SK-N-SH (cell line): ENCODE results near the gene FZD4. TPM values are rescaled to one million over a fixed set of nuclear protein-coding genes. Genes with fewer than 3 reads are reported as not detected.

Source experiments
- CTCF ChIA-PET: fragments of 300-600, 350-600 bp; formaldehyde crosslinking; extraction: SDS; loops from one replicate; lab custom pipeline; 2021; lab: Yijun Ruan, JAX
- POLR2A ChIA-PET: fragments of 350-600 bp; sonication (Branson Sonifier 250); formaldehyde crosslinking; extraction: SDS; loops from one replicate; lab custom pipeline; 2020; ENCODE audit warnings: antibody characterized with exemption, inconsistent platforms; lab: Yijun Ruan, JAX
- DNase-seq: peaks from one replicate; pipeline ENCODE4 v3.0.0; 2012
- H2AFZ ChIP-seq: fragments of 200-600 bp; sonication (generic); 2 replicates; pipeline ENCODE4 v1.8.1; 2016; ENCODE audit warnings: antibody characterized with exemption, mild to moderate bottlenecking, low read depth
- H3F3A ChIP-seq: fragments of 200-600 bp; sonication (generic); replicated peaks from 2 replicates; pipeline ENCODE3; 2016; ENCODE audit warnings: antibody characterized with exemption, mild to moderate bottlenecking; ENCODE audit not compliant: insufficient read depth
- H3K27ac ChIP-seq, 2 experiments: fragments of 200-500 bp in 1 of 2; fragments of 200-600 bp in 1 of 2; sonication (Bioruptor generic) in 1 of 2; sonication (generic), shearing (Covaris generic) in 1 of 2; 2 replicates each; pipeline versions ENCODE4 v1.5.1 to v1.6.1; 2014 to 2016; ENCODE audit warnings: low read depth in 2 of 2, inconsistent platforms in 1 of 2, low read length in 1 of 2, mild to moderate bottlenecking in 1 of 2, mixed read lengths in 1 of 2
- H3K27me3 ChIP-seq: fragments of 200-600 bp; sonication (generic), shearing (Covaris generic); 2 replicates; pipeline ENCODE4 v1.6.1; 2016; ENCODE audit warnings: mixed run types; ENCODE audit not compliant: insufficient read depth
- H3K36me3 ChIP-seq, 2 experiments: fragments of 200-500 bp in 1 of 2; fragments of 200-600 bp in 1 of 2; sonication (Bioruptor generic) in 1 of 2; sonication (generic) in 1 of 2; replicated peaks in 1 of 2; 2 replicates each; pipeline versions ENCODE3 to v1.5.1; 2014 to 2016; ENCODE audit warnings: low read length in 1 of 2, mild to moderate bottlenecking in 1 of 2; ENCODE audit not compliant: insufficient read depth in 2 of 2, control insufficient read depth in 1 of 2
- H3K4me1 ChIP-seq, 2 experiments: fragments of 200-500 bp in 1 of 2; fragments of 200-600 bp in 1 of 2; sonication (Bioruptor generic) in 1 of 2; sonication (generic), shearing (Covaris generic) in 1 of 2; 2 replicates each; pipeline versions ENCODE4 v1.5.1 to v1.6.1; 2014 to 2016; ENCODE audit warnings: low read depth in 1 of 2, low read length in 1 of 2, mixed run types in 1 of 2; ENCODE audit not compliant: insufficient read depth in 2 of 2, control insufficient read depth in 1 of 2
- H3K4me2 ChIP-seq: fragments of 200-600 bp; sonication (generic), shearing (Covaris generic); 2 replicates; pipeline ENCODE4 v1.6.1; 2017; ENCODE audit warnings: mixed run types
- H3K4me3 ChIP-seq, 2 experiments: fragments of 200-500 bp in 1 of 2; fragments of 200-600 bp in 1 of 2; sonication (Bioruptor generic) in 1 of 2; sonication (generic), shearing (Covaris generic) in 1 of 2; 2 replicates each; pipeline versions ENCODE4 v1.5.1 to v1.8.1; 2014 to 2016; ENCODE audit warnings: low read depth in 2 of 2, inconsistent platforms in 1 of 2, low read length in 1 of 2, mild to moderate bottlenecking in 1 of 2, mixed read lengths in 1 of 2, moderate library complexity in 1 of 2
- H3K79me2 ChIP-seq: fragments of 200-600 bp; sonication (generic); 2 replicates; pipeline ENCODE4 v1.8.1; 2017; ENCODE audit warnings: mild to moderate bottlenecking; ENCODE audit not compliant: insufficient read depth
- H3K9ac ChIP-seq: fragments of 200-600 bp; sonication (generic); 2 replicates; pipeline ENCODE4 v1.6.1; 2017; ENCODE audit warnings: mixed run types
- H3K9me2 ChIP-seq: fragments of 200-600 bp; sonication (generic); 2 replicates; pipeline ENCODE4 v1.6.1; 2017; ENCODE audit warnings: mixed run types
- H3K9me3 ChIP-seq: fragments of 200-600 bp; sonication (generic); 2 replicates; pipeline ENCODE4 v1.6.1; 2017; ENCODE audit warnings: mixed run types, mild to moderate bottlenecking, moderate library complexity
- H4K20me1 ChIP-seq: fragments of 200-600 bp; sonication (generic); 2 replicates; pipeline ENCODE4 v1.6.1; 2017; ENCODE audit warnings: mild to moderate bottlenecking, mixed run types; ENCODE audit not compliant: insufficient read depth
- CTCF ChIP-seq: fragments of 200-600 bp; sonication (generic); IDR thresholded peaks from 2 replicates; pipeline ENCODE4 v1.6.1; 2017; ENCODE audit warnings: antibody characterized with exemption, mild to moderate bottlenecking, moderate library complexity
- ELF1 ChIP-seq: IDR thresholded peaks from 2 replicates; pipeline ENCODE4 v1.4.0; 2012
- EZH2phosphoT487 ChIP-seq: fragments of 200-600 bp; sonication (generic); IDR thresholded peaks from 2 replicates; pipeline ENCODE4 v1.6.1; 2017; ENCODE audit warnings: low read depth, mixed run types, mild to moderate bottlenecking, antibody characterized with exemption, moderate library complexity, borderline replicate concordance
- FOSL2 ChIP-seq: IDR thresholded peaks from 2 replicates; pipeline ENCODE4 v1.4.0; 2012; ENCODE audit warnings: low read depth, mild to moderate bottlenecking, moderate library complexity, borderline replicate concordance
- GATA2 ChIP-seq: sonication (generic); formaldehyde crosslinking; IDR thresholded peaks from 2 replicates; pipeline ENCODE4 v1.5.0; 2020; ENCODE audit warnings: mild to moderate bottlenecking, missing genetic modification reagents
- MAX ChIP-seq: IDR thresholded peaks from 2 replicates; pipeline ENCODE4 v1.4.0; 2012; ENCODE audit warnings: low read depth
- MXI1 ChIP-seq: IDR thresholded peaks from 2 replicates; pipeline ENCODE4 v1.6.1; 2012; ENCODE audit warnings: mild to moderate bottlenecking, low read depth, low read length, improper control_type of control experiment
- NRF1 ChIP-seq: IDR thresholded peaks from 2 replicates; pipeline ENCODE4 v1.6.1; 2012; ENCODE audit warnings: low read depth, mild to moderate bottlenecking, low read length
- PBX3 ChIP-seq: IDR thresholded peaks from 2 replicates; pipeline ENCODE4; 2012
- REST ChIP-seq: IDR thresholded peaks from 2 replicates; pipeline ENCODE4 v1.6.1; 2012; ENCODE audit warnings: mild to moderate bottlenecking, low read depth, low read length, moderate library complexity
- RFX5 ChIP-seq: IDR thresholded peaks from 2 replicates; pipeline ENCODE4 v1.6.1; 2012; ENCODE audit warnings: mild to moderate bottlenecking, improper control_type of control experiment, low read length
- USF1 ChIP-seq: IDR thresholded peaks from 2 replicates; pipeline ENCODE4 v1.4.0; 2012; ENCODE audit warnings: low read depth, borderline replicate concordance
- ZBTB33 ChIP-seq: IDR thresholded peaks from 2 replicates; pipeline ENCODE4 v1.4.0; 2012; ENCODE audit warnings: low read depth, borderline replicate concordance
- WGBS: methylation state at CpG from one replicate; pipeline ENCODE4 v1.1.6; 2017; ENCODE audit warnings: low lambda C conversion rate; 5-methylcytosine and 5-hydroxymethylcytosine counted together
- polyA plus RNA-seq, 3 experiments: library from polyadenylated mRNA; depleted of rRNA; stranded (reverse); fragments of >200 nt; gene quantifications; 2 replicates each; pipeline ENCODE4 v1.2.3, GENCODE V29; 2012

FZD4 gene
- polyA plus RNA-seq, 1 of the 3 experiments (the other 2 are of a cell fraction), result 0.72 TPM

- POLR2A ChIA-PET, result no interaction called here
These were observed 44.2 kb upstream of the FZD4 start for GRCh38 chr11:86999388-86999787.

More at GRCh38 chr11:86999388-86999787, 44.2 kb upstream of the FZD4 start:
- no peaks in the 10 kb centered on the region for H3K36me3 ChIP-seq
- no peak for DNase-seq
- WGBS, result 88% methylated on average over 1 of the region's 1 CpG
- H3K9ac ChIP-seq, result no peak overlapping the region
- TF ChIP-seq USF1 (no peak), MXI1 (no peak), FOSL2 (no peak), ZBTB33 (no peak), CTCF (no peak), EZH2phosphoT487 (no peak), MAX (no peak), ELF1 (no peak), PBX3 (no peak), GATA2 (CRISPR knock-in tag) (no peak), RFX5 (no peak), NRF1 (no peak), REST (no peak)
- no peaks in the 10 kb centered on the region for H3K79me2 ChIP-seq
- H3K4me3 ChIP-seq, result no peak overlapping the region
- no peaks in the 10 kb centered on the region for H3K9me2 ChIP-seq
- no peak overlapping the region for H3K4me2 ChIP-seq
- no peaks in the 10 kb centered on the region for H4K20me1 ChIP-seq
- H3K4me1 ChIP-seq, result peaks cover 5 to 8% of the 10 kb centered on the region in 2 experiments; a peak in 2 of 4 replicates
- H2AFZ ChIP-seq, result peak overlapping the region; percentile 35
- no peaks in the 10 kb centered on the region for H3F3A ChIP-seq
- CTCF ChIA-PET, result interaction anchor here (0.8 to 2.1 kb wide), 3 partner anchors 15 to 98 kb away, joined by 3 to 9 read pairs (median 5); no protein-coding TSS in a partner anchor
- no peaks in the 10 kb centered on the region for H3K9me3 ChIP-seq
- no peak overlapping the region for H3K27ac ChIP-seq
- no peaks in the 10 kb centered on the region for H3K27me3 ChIP-seq
